Measurements from ENCODE around the gene FOXP2. TPM values are rescaled to one million over a fixed set of nuclear protein-coding genes. Genes with fewer than 3 reads are reported as not detected.
A peak's percentile ranks its signal among the peaks of the same experiment; 100 is the strongest.

FOXP2 gene
- total and polyA plus RNA-seq, 4 donors: 1.2 to 7.4 (median 5.7) TPM

DNA sequence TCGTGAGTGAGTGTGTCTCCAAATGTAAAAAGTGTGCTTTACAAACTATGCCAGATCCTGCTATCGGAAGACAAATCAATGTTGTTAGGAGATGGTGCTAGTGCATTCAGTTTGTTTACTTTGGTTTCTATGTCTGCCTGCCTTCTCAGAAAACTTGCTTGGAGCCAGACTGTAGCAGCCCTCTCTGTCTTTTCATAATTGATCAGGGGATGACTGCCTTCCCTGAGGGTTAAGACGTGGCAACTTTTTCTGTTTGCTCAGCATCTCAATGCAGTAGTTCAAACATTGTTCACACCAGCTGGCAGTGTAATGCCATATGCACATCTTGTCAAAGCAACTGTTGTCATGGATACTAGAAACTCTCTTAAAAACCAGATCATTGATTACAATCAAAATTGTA lies 118.5 kb downstream of the FOXP2 start:
- DNase-seq (ENCODE audit: low spot score): no peak
- H3K9ac ChIP-seq (ENCODE audit: low read depth in 1 of 2, low read length in 2 of 2): no peak overlapping the region
- TF ChIP-seq TAF1 (conservative IDR thresholded peaks at IDR 0.05) (no peak), ZBTB33 (IDR thresholded peaks at IDR 0.05) (no peak), SP1 (IDR thresholded peaks at IDR 0.05) (no peak), YY1 (IDR thresholded peaks at IDR 0.05) (no peak), HNF4G (IDR thresholded peaks at IDR 0.05) (no peak), NR2F2 (IDR thresholded peaks at IDR 0.05) (no peak), RXRA (IDR thresholded peaks at IDR 0.05) (no peak), FOXA2 (IDR thresholded peaks at IDR 0.05) (no peak), EGR1 (IDR thresholded peaks at IDR 0.05; ENCODE audit: low read depth in 2 of 2) (no peak)
- TF ChIP-seq, protein P1, sequence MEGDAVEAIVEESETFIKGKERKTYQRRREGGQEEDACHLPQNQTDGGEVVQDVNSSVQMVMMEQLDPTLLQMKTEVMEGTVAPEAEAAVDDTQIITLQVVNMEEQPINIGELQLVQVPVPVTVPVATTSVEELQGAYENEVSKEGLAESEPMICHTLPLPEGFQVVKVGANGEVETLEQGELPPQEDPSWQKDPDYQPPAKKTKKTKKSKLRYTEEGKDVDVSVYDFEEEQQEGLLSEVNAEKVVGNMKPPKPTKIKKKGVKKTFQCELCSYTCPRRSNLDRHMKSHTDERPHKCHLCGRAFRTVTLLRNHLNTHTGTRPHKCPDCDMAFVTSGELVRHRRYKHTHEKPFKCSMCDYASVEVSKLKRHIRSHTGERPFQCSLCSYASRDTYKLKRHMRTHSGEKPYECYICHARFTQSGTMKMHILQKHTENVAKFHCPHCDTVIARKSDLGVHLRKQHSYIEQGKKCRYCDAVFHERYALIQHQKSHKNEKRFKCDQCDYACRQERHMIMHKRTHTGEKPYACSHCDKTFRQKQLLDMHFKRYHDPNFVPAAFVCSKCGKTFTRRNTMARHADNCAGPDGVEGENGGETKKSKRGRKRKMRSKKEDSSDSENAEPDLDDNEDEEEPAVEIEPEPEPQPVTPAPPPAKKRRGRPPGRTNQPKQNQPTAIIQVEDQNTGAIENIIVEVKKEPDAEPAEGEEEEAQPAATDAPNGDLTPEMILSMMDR (IDR thresholded peaks at IDR 0.05; ENCODE audit: low read depth, low read length, missing input control): no peak
- TF ChIP-seq, protein P2, sequence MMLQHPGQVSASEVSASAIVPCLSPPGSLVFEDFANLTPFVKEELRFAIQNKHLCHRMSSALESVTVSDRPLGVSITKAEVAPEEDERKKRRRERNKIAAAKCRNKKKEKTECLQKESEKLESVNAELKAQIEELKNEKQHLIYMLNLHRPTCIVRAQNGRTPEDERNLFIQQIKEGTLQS (IDR thresholded peaks at IDR 0.05): no peak

DNA sequence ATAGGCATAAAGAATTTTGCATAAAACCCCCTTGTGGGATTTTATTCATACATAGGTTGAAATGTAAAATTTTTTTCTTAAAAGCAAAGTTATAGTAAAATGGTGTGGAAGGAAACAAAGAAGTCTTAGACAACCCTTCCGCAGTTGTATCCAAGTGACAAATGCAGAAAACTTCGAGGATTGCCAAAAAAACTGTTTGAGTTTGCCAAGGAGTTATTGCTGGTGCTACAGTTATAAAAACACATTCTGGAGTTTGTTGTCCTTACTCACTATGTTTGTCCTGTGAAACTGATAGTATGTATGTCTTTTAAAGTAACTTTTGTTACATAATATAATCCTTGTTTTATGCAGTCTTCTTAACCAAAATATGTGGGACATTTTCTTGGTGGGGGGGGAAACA lies 120.3 kb downstream of the FOXP2 start:
- H3K4me1 ChIP-seq (ENCODE audit: control insufficient read depth in 4 of 4, insufficient read depth in 4 of 4, low read length in 3 of 4): no peaks in the 10 kb centered on the region
- H3K27ac ChIP-seq (ENCODE audit: low read depth in 1 of 2, low read length in 2 of 2): no peak overlapping the region
- H3K27me3 ChIP-seq (ENCODE audit: control insufficient read depth in 4 of 4, insufficient read depth in 4 of 4, low read length in 3 of 4): no peaks in the 10 kb centered on the region
- TF ChIP-seq EGR1 (IDR thresholded peaks at IDR 0.05; ENCODE audit: low read depth in 2 of 2): no peak
- no peaks in the 10 kb centered on the region for H3K9me3 ChIP-seq (ENCODE audit: control insufficient read depth in 4 of 4, low read length in 3 of 4)
- DNase-seq (ENCODE audit: low spot score): no peak
- no peak overlapping the region for H3K9ac ChIP-seq (ENCODE audit: low read depth in 1 of 2, low read length in 2 of 2)
- no peak overlapping the region for H3K4me3 ChIP-seq (ENCODE audit: low read depth in 1 of 3, low read length in 3 of 3)
- H3K36me3 ChIP-seq (ENCODE audit: control insufficient read depth in 4 of 4, insufficient read depth in 3 of 4, low read depth in 1 of 4, low read length in 3 of 4): no peaks in the 10 kb centered on the region
- WGBS: 76% methylated on average over 2 of the region's 2 CpGs

More for the DNA sequence above, 118.5 kb downstream of the FOXP2 start:
- Histone ChIP-seq H3K4me3 (ENCODE audit: low read depth in 1 of 3, low read length in 3 of 3) (no peak overlapping the region), H3K4me1 (ENCODE audit: control insufficient read depth in 4 of 4, insufficient read depth in 4 of 4, low read length in 3 of 4) (no peaks in the 10 kb centered on the region), H3K9me3 (ENCODE audit: control insufficient read depth in 4 of 4, low read length in 3 of 4) (no peaks in the 10 kb centered on the region), H3K27me3 (ENCODE audit: control insufficient read depth in 4 of 4, insufficient read depth in 4 of 4, low read length in 3 of 4) (no peaks in the 10 kb centered on the region), H3K27ac (ENCODE audit: low read depth in 1 of 2, low read length in 2 of 2) (no peak overlapping the region), H3K36me3 (ENCODE audit: control insufficient read depth in 4 of 4, insufficient read depth in 3 of 4, low read depth in 1 of 4, low read length in 3 of 4) (no peaks in the 10 kb centered on the region)
- WGBS: 80% methylated on average over 3 of the region's 3 CpGs

- H3K4me1 ChIP-seq (ENCODE audit: control insufficient read depth in 4 of 4, insufficient read depth in 4 of 4, low read length in 3 of 4): no peaks in the 10 kb centered on the region
- H3K27me3 ChIP-seq (ENCODE audit: control insufficient read depth in 4 of 4, insufficient read depth in 4 of 4, low read length in 3 of 4): no peaks in the 10 kb centered on the region
- no peak overlapping the region for H3K27ac ChIP-seq (ENCODE audit: low read depth in 1 of 2, low read length in 2 of 2)
- TF ChIP-seq, protein P3, sequence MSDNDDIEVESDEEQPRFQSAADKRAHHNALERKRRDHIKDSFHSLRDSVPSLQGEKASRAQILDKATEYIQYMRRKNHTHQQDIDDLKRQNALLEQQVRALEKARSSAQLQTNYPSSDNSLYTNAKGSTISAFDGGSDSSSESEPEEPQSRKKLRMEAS (IDR thresholded peaks at IDR 0.05): no peak
- TF ChIP-seq, protein P1 (IDR thresholded peaks at IDR 0.05; ENCODE audit: low read depth, low read length, missing input control): peak; percentile 22
- TF ChIP-seq RAD21 (IDR thresholded peaks at IDR 0.05): peak; percentile 58 to 68
- DNase-seq (ENCODE audit: low spot score): no peak
- H3K36me3 ChIP-seq (ENCODE audit: control insufficient read depth in 4 of 4, insufficient read depth in 3 of 4, low read depth in 1 of 4, low read length in 3 of 4): no peaks in the 10 kb centered on the region
- H3K9ac ChIP-seq (ENCODE audit: low read depth in 1 of 2, low read length in 2 of 2): no peak overlapping the region
- H3K9me3 ChIP-seq (ENCODE audit: control insufficient read depth in 4 of 4, low read length in 3 of 4): no peaks in the 10 kb centered on the region
- H3K4me3 ChIP-seq (ENCODE audit: low read depth in 1 of 3, low read length in 3 of 3): no peak overlapping the region
These were observed 125.0 kb downstream of the FOXP2 start for GRCh38 chr7:114539575-114539974.
